SK-N-SH (cell line): ENCODE measurements around the gene ZNF280A. TPM values are rescaled to one million over a fixed set of nuclear protein-coding genes. Genes with fewer than 3 reads are reported as not detected.
A peak's percentile ranks its signal among the peaks of the same experiment; 100 is the strongest.

Source experiments
- CTCF ChIA-PET: fragments of 300-600, 350-600 bp; formaldehyde crosslinking; extraction: SDS; loops from one replicate; lab custom pipeline; 2021; lab: Yijun Ruan, JAX
- POLR2A ChIA-PET: fragments of 350-600 bp; sonication (Branson Sonifier 250); formaldehyde crosslinking; extraction: SDS; loops from one replicate; lab custom pipeline; 2020; ENCODE audit warnings: antibody characterized with exemption, inconsistent platforms; lab: Yijun Ruan, JAX
- DNase-seq: peaks from one replicate; pipeline ENCODE4 v3.0.0; 2012
- H2AFZ ChIP-seq: fragments of 200-600 bp; sonication (generic); 2 replicates; pipeline ENCODE4 v1.8.1; 2016; ENCODE audit warnings: antibody characterized with exemption, mild to moderate bottlenecking, low read depth
- H3F3A ChIP-seq: fragments of 200-600 bp; sonication (generic); replicated peaks from 2 replicates; pipeline ENCODE3; 2016; ENCODE audit warnings: antibody characterized with exemption, mild to moderate bottlenecking; ENCODE audit not compliant: insufficient read depth
- H3K27ac ChIP-seq, 2 experiments: fragments of 200-500 bp in 1 of 2; fragments of 200-600 bp in 1 of 2; sonication (Bioruptor generic) in 1 of 2; sonication (generic), shearing (Covaris generic) in 1 of 2; 2 replicates each; pipeline versions ENCODE4 v1.5.1 to v1.6.1; 2014 to 2016; ENCODE audit warnings: low read depth in 2 of 2, inconsistent platforms in 1 of 2, low read length in 1 of 2, mild to moderate bottlenecking in 1 of 2, mixed read lengths in 1 of 2
- H3K27me3 ChIP-seq: fragments of 200-600 bp; sonication (generic), shearing (Covaris generic); 2 replicates; pipeline ENCODE4 v1.6.1; 2016; ENCODE audit warnings: mixed run types; ENCODE audit not compliant: insufficient read depth
- H3K36me3 ChIP-seq, 2 experiments: fragments of 200-500 bp in 1 of 2; fragments of 200-600 bp in 1 of 2; sonication (Bioruptor generic) in 1 of 2; sonication (generic) in 1 of 2; replicated peaks in 1 of 2; 2 replicates each; pipeline versions ENCODE3 to v1.5.1; 2014 to 2016; ENCODE audit warnings: low read length in 1 of 2, mild to moderate bottlenecking in 1 of 2; ENCODE audit not compliant: insufficient read depth in 2 of 2, control insufficient read depth in 1 of 2
- H3K4me1 ChIP-seq, 2 experiments: fragments of 200-500 bp in 1 of 2; fragments of 200-600 bp in 1 of 2; sonication (Bioruptor generic) in 1 of 2; sonication (generic), shearing (Covaris generic) in 1 of 2; 2 replicates each; pipeline versions ENCODE4 v1.5.1 to v1.6.1; 2014 to 2016; ENCODE audit warnings: low read depth in 1 of 2, low read length in 1 of 2, mixed run types in 1 of 2; ENCODE audit not compliant: insufficient read depth in 2 of 2, control insufficient read depth in 1 of 2
- H3K4me2 ChIP-seq: fragments of 200-600 bp; sonication (generic), shearing (Covaris generic); 2 replicates; pipeline ENCODE4 v1.6.1; 2017; ENCODE audit warnings: mixed run types
- H3K4me3 ChIP-seq, 2 experiments: fragments of 200-500 bp in 1 of 2; fragments of 200-600 bp in 1 of 2; sonication (Bioruptor generic) in 1 of 2; sonication (generic), shearing (Covaris generic) in 1 of 2; 2 replicates each; pipeline versions ENCODE4 v1.5.1 to v1.8.1; 2014 to 2016; ENCODE audit warnings: low read depth in 2 of 2, inconsistent platforms in 1 of 2, low read length in 1 of 2, mild to moderate bottlenecking in 1 of 2, mixed read lengths in 1 of 2, moderate library complexity in 1 of 2
- H3K79me2 ChIP-seq: fragments of 200-600 bp; sonication (generic); 2 replicates; pipeline ENCODE4 v1.8.1; 2017; ENCODE audit warnings: mild to moderate bottlenecking; ENCODE audit not compliant: insufficient read depth
- H3K9ac ChIP-seq: fragments of 200-600 bp; sonication (generic); 2 replicates; pipeline ENCODE4 v1.6.1; 2017; ENCODE audit warnings: mixed run types
- H3K9me2 ChIP-seq: fragments of 200-600 bp; sonication (generic); 2 replicates; pipeline ENCODE4 v1.6.1; 2017; ENCODE audit warnings: mixed run types
- H3K9me3 ChIP-seq: fragments of 200-600 bp; sonication (generic); 2 replicates; pipeline ENCODE4 v1.6.1; 2017; ENCODE audit warnings: mixed run types, mild to moderate bottlenecking, moderate library complexity
- H4K20me1 ChIP-seq: fragments of 200-600 bp; sonication (generic); 2 replicates; pipeline ENCODE4 v1.6.1; 2017; ENCODE audit warnings: mild to moderate bottlenecking, mixed run types; ENCODE audit not compliant: insufficient read depth
- CHD2 ChIP-seq: fragments of 150-350 bp; IDR thresholded peaks from 2 replicates; pipeline ENCODE4 v1.6.1; 2018; ENCODE audit warnings: low read length; ENCODE audit not compliant: partially characterized antibody
- GABPA ChIP-seq: IDR thresholded peaks from 2 replicates; pipeline ENCODE4 v1.4.0; 2012; ENCODE audit warnings: low read depth, mild to moderate bottlenecking
- JUND ChIP-seq: IDR thresholded peaks from 2 replicates; pipeline ENCODE4 v1.4.0; 2012
- MXI1 ChIP-seq: IDR thresholded peaks from 2 replicates; pipeline ENCODE4 v1.6.1; 2012; ENCODE audit warnings: mild to moderate bottlenecking, low read depth, low read length, improper control_type of control experiment
- NFIC ChIP-seq: IDR thresholded peaks from 2 replicates; pipeline ENCODE4 v1.4.0; 2012; ENCODE audit warnings: borderline replicate concordance
- NRF1 ChIP-seq: IDR thresholded peaks from 2 replicates; pipeline ENCODE4 v1.6.1; 2012; ENCODE audit warnings: low read depth, mild to moderate bottlenecking, low read length
- POLR2AphosphoS5 ChIP-seq: IDR thresholded peaks from 2 replicates; pipeline ENCODE4 v1.6.1; 2012; ENCODE audit warnings: low read depth, low read length
- RAD21 ChIP-seq: IDR thresholded peaks from 2 replicates; pipeline ENCODE4 v1.6.1; 2012; ENCODE audit warnings: mild to moderate bottlenecking, low read length
- RCOR1 ChIP-seq: fragments of 150-350 bp; IDR thresholded peaks from 2 replicates; pipeline ENCODE4 v1.6.1; 2017; ENCODE audit warnings: antibody characterized with exemption, low read length
- SIN3A ChIP-seq: IDR thresholded peaks from 2 replicates; pipeline ENCODE4 v1.6.1; 2012; ENCODE audit warnings: low read depth, mild to moderate bottlenecking, low read length, moderate library complexity, borderline replicate concordance
- SMC3 ChIP-seq: IDR thresholded peaks from 2 replicates; pipeline ENCODE4 v1.6.1; 2012; ENCODE audit warnings: low read depth, low read length, improper control_type of control experiment
- TAF1 ChIP-seq: IDR thresholded peaks from 2 replicates; pipeline ENCODE4 v1.6.1; 2012; ENCODE audit warnings: low read depth, mild to moderate bottlenecking, low read length, moderate library complexity, borderline replicate concordance
- WGBS: methylation state at CpG from one replicate; pipeline ENCODE4 v1.1.6; 2017; ENCODE audit warnings: low lambda C conversion rate; 5-methylcytosine and 5-hydroxymethylcytosine counted together
- polyA plus RNA-seq, 3 experiments: library from polyadenylated mRNA; depleted of rRNA; stranded (reverse); fragments of >200 nt; gene quantifications; 2 replicates each; pipeline ENCODE4 v1.2.3, GENCODE V29; 2012
- TF ChIP-seq, protein P1 (sequence below): IDR thresholded peaks from 2 replicates; pipeline ENCODE4 v1.4.0; 2012; ENCODE audit warnings: low read depth, borderline replicate concordance
- TF ChIP-seq, protein P2 (sequence below): fragments of 200-600 bp; sonication (generic); IDR thresholded peaks from 2 replicates; pipeline ENCODE4 v1.6.1; 2017; ENCODE audit warnings: antibody characterized with exemption, mild to moderate bottlenecking, moderate library complexity

The ZNF280A gene
- polyA plus RNA-seq, 1 of the 3 experiments (the other 2 are of a cell fraction): not detected

- Histone ChIP-seq H3K4me1 (peaks cover 0 to 54% of the 10 kb centered on the region in 2 experiments; a peak in 3 of 4 replicates), H3K27me3 (no peaks in the 10 kb centered on the region), H2AFZ (no peak overlapping the region)
- TF ChIP-seq, protein P1, sequence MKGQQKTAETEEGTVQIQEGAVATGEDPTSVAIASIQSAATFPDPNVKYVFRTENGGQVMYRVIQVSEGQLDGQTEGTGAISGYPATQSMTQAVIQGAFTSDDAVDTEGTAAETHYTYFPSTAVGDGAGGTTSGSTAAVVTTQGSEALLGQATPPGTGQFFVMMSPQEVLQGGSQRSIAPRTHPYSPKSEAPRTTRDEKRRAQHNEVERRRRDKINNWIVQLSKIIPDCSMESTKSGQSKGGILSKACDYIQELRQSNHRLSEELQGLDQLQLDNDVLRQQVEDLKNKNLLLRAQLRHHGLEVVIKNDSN: no peak
- TF ChIP-seq GABPA (no peak), POLR2AphosphoS5 (no peak), CHD2 (peak; percentile 40), MXI1 (peak; percentile 88), NFIC (no peak), TAF1 (no peak), SMC3 (peak; percentile 30; the same call in 1 of the 2 replicates), RAD21 (peak; percentile 75), JUND (no peak), RCOR1 (peak; percentile 49; the same call in 1 of the 2 replicates)
- TF ChIP-seq, protein P2, sequence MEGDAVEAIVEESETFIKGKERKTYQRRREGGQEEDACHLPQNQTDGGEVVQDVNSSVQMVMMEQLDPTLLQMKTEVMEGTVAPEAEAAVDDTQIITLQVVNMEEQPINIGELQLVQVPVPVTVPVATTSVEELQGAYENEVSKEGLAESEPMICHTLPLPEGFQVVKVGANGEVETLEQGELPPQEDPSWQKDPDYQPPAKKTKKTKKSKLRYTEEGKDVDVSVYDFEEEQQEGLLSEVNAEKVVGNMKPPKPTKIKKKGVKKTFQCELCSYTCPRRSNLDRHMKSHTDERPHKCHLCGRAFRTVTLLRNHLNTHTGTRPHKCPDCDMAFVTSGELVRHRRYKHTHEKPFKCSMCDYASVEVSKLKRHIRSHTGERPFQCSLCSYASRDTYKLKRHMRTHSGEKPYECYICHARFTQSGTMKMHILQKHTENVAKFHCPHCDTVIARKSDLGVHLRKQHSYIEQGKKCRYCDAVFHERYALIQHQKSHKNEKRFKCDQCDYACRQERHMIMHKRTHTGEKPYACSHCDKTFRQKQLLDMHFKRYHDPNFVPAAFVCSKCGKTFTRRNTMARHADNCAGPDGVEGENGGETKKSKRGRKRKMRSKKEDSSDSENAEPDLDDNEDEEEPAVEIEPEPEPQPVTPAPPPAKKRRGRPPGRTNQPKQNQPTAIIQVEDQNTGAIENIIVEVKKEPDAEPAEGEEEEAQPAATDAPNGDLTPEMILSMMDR: peak; percentile 26
- TF ChIP-seq, all 33 proteins: peak for 6
- Histone ChIP-seq H3K9me3 (no peaks in the 10 kb centered on the region), H3K9ac (no peak overlapping the region), H3K27ac (peak overlapping the region in 1 of 2 experiments; percentile 63; a peak in 2 of 4 replicates), H3F3A (peaks cover 19% of the 10 kb centered on the region), H3K36me3 (peaks cover 69 to 81% of the 10 kb centered on the region in 2 experiments), H3K4me3 (peak overlapping the region in 1 of 2 experiments; percentile 13; a peak in 1 of 4 replicates), H4K20me1 (peaks cover 97% of the 10 kb centered on the region), H3K4me2 (peak overlapping the region; percentile 31; the same call in 1 of the 2 replicates), H3K79me2 (peaks cover 72% of the 10 kb centered on the region), H3K9me2 (no peaks in the 10 kb centered on the region)
- POLR2A ChIA-PET: interaction anchor here (0.6 kb wide), 1 partner anchor 44 kb away, joined by 3 read pairs; the partner anchor contains the start of gene ZNF280B
- CTCF ChIA-PET: interaction anchor here (0.8 to 4.0 kb wide), 12 partner anchors 24 to 130 kb away, joined by 3 to 15 read pairs (median 4); partner anchors contain the start of gene ZNF280B
- DNase-seq: peak; percentile 80
- WGBS: 36% methylated on average over 4 of the region's 4 CpGs
Observed at GRCh38 chr22:22552630-22553029, 32.6 kb upstream of the ZNF280A start.

DNA sequence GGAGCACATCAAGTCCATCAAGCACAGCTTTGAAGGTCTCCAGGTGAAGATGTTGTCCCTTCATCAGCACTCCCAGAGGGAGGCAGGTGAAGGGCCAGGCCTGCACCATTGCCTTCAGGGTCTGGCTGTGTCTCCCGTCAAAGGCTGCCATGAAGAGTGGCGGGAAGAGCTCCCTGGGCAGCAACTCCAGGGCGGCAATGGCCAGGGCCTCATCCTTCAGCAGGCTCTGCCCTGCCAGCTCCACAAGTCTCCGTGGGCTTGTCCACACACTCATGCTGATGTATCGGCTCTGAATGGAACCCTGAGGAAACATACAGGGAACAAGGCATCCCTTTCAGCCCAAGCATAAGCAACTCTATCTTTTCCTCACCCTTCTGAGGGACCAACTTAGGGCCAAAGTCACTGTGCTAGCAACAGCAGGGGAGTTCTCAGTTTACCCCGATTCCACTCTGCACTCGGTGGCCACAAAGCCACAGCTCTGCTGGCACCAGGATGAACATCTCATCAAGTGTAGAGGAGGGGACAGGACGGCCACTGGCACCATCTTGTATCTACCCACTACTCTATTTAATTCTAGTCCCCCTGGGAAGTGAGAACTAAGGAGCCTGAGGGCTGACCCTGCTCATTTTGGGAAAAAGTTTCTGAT, 30.8 kb upstream of the ZNF280A start:
- H3K36me3 ChIP-seq: peaks cover 71 to 87% of the 10 kb centered on the region in 2 experiments
- no peak overlapping the region for H3K27ac ChIP-seq
- peaks cover 0 to 45% of the 10 kb centered on the region in 2 experiments; a peak in 3 of 4 replicates for H3K4me1 ChIP-seq
- H2AFZ ChIP-seq: no peak overlapping the region
- ChIA-PET CTCF (interaction anchor here (1.1 to 4.0 kb wide), 3 partner anchors 8 to 42 kb away, joined by 4 to 15 read pairs (median 5); partner anchors contain the start of genes PRAME and ZNF280B), POLR2A (interaction anchor here (1.0 kb wide), 1 partner anchor 8 kb away, joined by 3 read pairs; the partner anchor contains the start of gene PRAME)
- WGBS: 90% methylated on average over 8 of the region's 8 CpGs
- H3K4me2 ChIP-seq: no peak overlapping the region
- H3K9me3 ChIP-seq: no peaks in the 10 kb centered on the region
- peaks cover 29% of the 10 kb centered on the region for H3F3A ChIP-seq
- H3K9me2 ChIP-seq: no peaks in the 10 kb centered on the region
- DNase-seq: no peak
- TF ChIP-seq NRF1: no peak
- no peak for TF ChIP-seq SIN3A
- H4K20me1 ChIP-seq: peaks cover 90% of the 10 kb centered on the region
- H3K79me2 ChIP-seq: peaks cover 56% of the 10 kb centered on the region
- no peak overlapping the region for H3K4me3 ChIP-seq
- H3K9ac ChIP-seq: no peak overlapping the region
- no peaks in the 10 kb centered on the region for H3K27me3 ChIP-seq
